Measurements from ENCODE around the gene IER2. TPM values are rescaled to one million over a fixed set of nuclear protein-coding genes. Genes with fewer than 3 reads are reported as not detected.
"Not testable (repeated sequence)": the region's sequence is repeated elsewhere in the genome, so short reads cannot be mapped to it uniquely, and the experiment has no call there.

Gene IER2
- total RNA-seq, 1 donor from 2014 or later, result 18.6 TPM

- peak; percentile 72 to 98 for DNase-seq (ENCODE audit: low read depth in 2 of 2)
Measured at GRCh38 chr19:13162724-13163608, 12.8 kb downstream of the IER2 start.

GRCh38 chr19:13163609-13164342 lies 13.6 kb downstream of the IER2 start:
- peak in 1 of 2 donors; percentile 67 for DNase-seq (ENCODE audit: low read depth in 2 of 2)

- peak in 1 of 2 donors; percentile 85 for DNase-seq (ENCODE audit: low read depth in 2 of 2)
Measured at GRCh38 chr19:13164343-13165161, 14.3 kb downstream of the IER2 start.

GRCh38 chr19:13165162-13165997 lies 15.2 kb downstream of the IER2 start:
- DNase-seq (ENCODE audit: low read depth in 2 of 2), result no peak

- not testable (repeated sequence) for DNase-seq (ENCODE audit: low read depth in 2 of 2)
Measured at GRCh38 chr19:13166151-13166550, 15.9 kb downstream of the IER2 start.

- peak in 1 of 2 donors; percentile 51 for DNase-seq (ENCODE audit: low read depth in 2 of 2)
Measured at GRCh38 chr19:13169769-13170168, 19.6 kb downstream of the IER2 start.

GRCh38 chr19:13171146-13171545 lies 20.9 kb downstream of the IER2 start:
- no peak for DNase-seq (ENCODE audit: low read depth in 2 of 2)

- peak in 1 of 2 donors; percentile 83 for DNase-seq (ENCODE audit: low read depth in 2 of 2)
Measured at GRCh38 chr19:13172346-13173138, 22.3 kb downstream of the IER2 start.

- DNase-seq (ENCODE audit: low read depth in 2 of 2), result no peak
Measured at GRCh38 chr19:13173139-13173737, 23.0 kb downstream of the IER2 start.

GRCh38 chr19:13176345-13176744 lies 26.1 kb downstream of the IER2 start:
- no peak for DNase-seq (ENCODE audit: low read depth in 2 of 2)

GRCh38 chr19:13177584-13177983 lies 27.4 kb downstream of the IER2 start:
- DNase-seq (ENCODE audit: low read depth in 2 of 2), result not testable (repeated sequence)

- not testable (repeated sequence) for DNase-seq (ENCODE audit: low read depth in 2 of 2)
Measured at GRCh38 chr19:13178291-13178690, 28.1 kb downstream of the IER2 start.

- DNase-seq (ENCODE audit: low read depth in 2 of 2), result peak in 1 of 2 donors; percentile 33
Measured at GRCh38 chr19:13181747-13182388, 31.7 kb downstream of the IER2 start.

GRCh38 chr19:13184926-13185325 lies 34.7 kb downstream of the IER2 start:
- not testable (repeated sequence) for DNase-seq (ENCODE audit: low read depth in 2 of 2)

- not testable (repeated sequence) for DNase-seq (ENCODE audit: low read depth in 2 of 2)
Measured at GRCh38 chr19:13185763-13186657, 35.8 kb downstream of the IER2 start.

- not testable (repeated sequence) for DNase-seq (ENCODE audit: low read depth in 2 of 2)
Measured at GRCh38 chr19:13186688-13187087, 36.5 kb downstream of the IER2 start.

GRCh38 chr19:13187419-13187818 lies 37.2 kb downstream of the IER2 start:
- no peak for DNase-seq (ENCODE audit: low read depth in 2 of 2)

- no peak for DNase-seq (ENCODE audit: low read depth in 2 of 2)
Measured at GRCh38 chr19:13189600-13189999, 39.4 kb downstream of the IER2 start.

Data from dermis microvascular lymphatic vessel endothelial cell (primary cell).